K562 (cell line): ENCODE measurements around the gene DAP. TPM values are rescaled to one million over a fixed set of nuclear protein-coding genes. Genes with fewer than 3 reads are reported as not detected.
A peak's percentile ranks its signal among the peaks of the same experiment; 100 is the strongest.

ENCODE experiments used
- ATAC-seq: fragments of 200-7000 bp; cut with Tn5 transposase; 3 replicates; pipeline ENCODE4 v1.9.1; 2020; ENCODE audit warnings: moderate library complexity
- BruUV-seq: library from RNA; stranded (reverse); fragments of 400-500 nt; replicated peaks from 2 replicates; lab custom pipeline; 2021; lab: Mats Ljungman, UMichigan
- CTCF ChIA-PET: fragments of 300-600 bp; formaldehyde crosslinking; extraction: SDS; loops from one replicate; lab custom pipeline; 2021; ENCODE audit warnings: low intra/inter-chr PET ratio; lab: Yijun Ruan, JAX
- POLR2A ChIA-PET: fragments of 300-600, 350-650 bp; sonication (Branson Sonifier 250); formaldehyde crosslinking; extraction: SDS; loops from one replicate; lab custom pipeline; 2021; ENCODE audit warnings: antibody characterized with exemption, inconsistent platforms; lab: Yijun Ruan, JAX
- DNase-seq, 4 experiments: peaks; one replicate each; pipeline versions ENCODE4 v3.0.0 to v3.0.0-alpha.2; 2011 to 2018; ENCODE audit warnings: low spot score in 3 of 4, mixed read lengths in 3 of 4; ENCODE audit errors: extremely low read depth in 1 of 4
- FAIRE-seq: peaks from 2 replicates; lab custom pipeline; 2011; peaks lifted over from hg19 to GRCh38; lab: Jason Lieb, UNC
- H2AFZ ChIP-seq: 2 replicates; pipeline ENCODE4 v1.6.0; 2011; ENCODE audit warnings: low read depth, low read length, control low read depth, inconsistent platforms
- H3K27ac ChIP-seq: fragments of 200-600 bp; 3 replicates; pipeline ENCODE4 v1.8.0; 2011; ENCODE audit warnings: low read depth, mild to moderate bottlenecking, control low read depth, inconsistent platforms, low read length, moderate library complexity, mixed read lengths; ENCODE audit errors: extremely low read depth
- H3K27me3 ChIP-seq, 2 experiments: fragments of 300-600 bp in 1 of 2; 2 replicates in 1 of 2; 3 replicates in 1 of 2; pipeline versions ENCODE4 v1.6.0 to v1.8.0; 2011; ENCODE audit warnings: inconsistent platforms in 2 of 2, low read length in 2 of 2, mild to moderate bottlenecking in 1 of 2, mixed read lengths in 1 of 2, moderate library complexity in 1 of 2; ENCODE audit not compliant: control insufficient read depth in 2 of 2, insufficient read depth in 2 of 2
- H3K36me3 ChIP-seq: fragments of 300-600 bp; 3 replicates; pipeline ENCODE4 v1.8.0; 2011; ENCODE audit warnings: mild to moderate bottlenecking, low read length, inconsistent platforms; ENCODE audit not compliant: control insufficient read depth, insufficient read depth
- H3K4me1 ChIP-seq, 2 experiments: fragments of 200-600 bp in 1 of 2; replicated peaks in 1 of 2; 2 replicates in 1 of 2; 3 replicates in 1 of 2; pipeline versions ENCODE4 v1.5.1 to v1.8.0; 2011; ENCODE audit warnings: inconsistent platforms in 2 of 2, low read length in 2 of 2, mild to moderate bottlenecking in 1 of 2, mixed read lengths in 1 of 2, moderate library complexity in 1 of 2; ENCODE audit not compliant: control insufficient read depth in 2 of 2, insufficient read depth in 2 of 2
- H3K4me2 ChIP-seq: 2 replicates; pipeline ENCODE4 v1.6.1; 2011; ENCODE audit warnings: low read length, control low read depth, inconsistent platforms, mixed read lengths; ENCODE audit not compliant: insufficient read depth
- H3K4me3 ChIP-seq: fragments of 200-600 bp; sonication (generic), shearing (Covaris generic); 2 replicates; pipeline ENCODE4 v1.5.1; 2016; ENCODE audit warnings: control low read depth, inconsistent platforms
- H3K79me2 ChIP-seq: fragments of 200-600 bp; 3 replicates; pipeline ENCODE4 v1.8.0; 2011; ENCODE audit warnings: low read length, inconsistent platforms; ENCODE audit not compliant: control insufficient read depth, insufficient read depth
- H3K9ac ChIP-seq, 2 experiments: 2 replicates each; pipeline versions ENCODE4 v1.6.0 to v1.6.1; 2011; ENCODE audit warnings: low read depth in 2 of 2, low read length in 2 of 2, control low read depth in 1 of 2, inconsistent platforms in 1 of 2, mild to moderate bottlenecking in 1 of 2, mixed read lengths in 1 of 2; ENCODE audit not compliant: insufficient read depth in 1 of 2
- H3K9me1 ChIP-seq: one replicate; pipeline ENCODE4 v1.6.0; 2011; ENCODE audit warnings: inconsistent platforms, mild to moderate bottlenecking, low read length, moderate library complexity; ENCODE audit not compliant: control insufficient read depth, insufficient read depth
- H3K9me3 ChIP-seq: replicated peaks from 2 replicates; pipeline ENCODE4 v1.5.1; 2011; ENCODE audit warnings: low read depth, low read length, inconsistent platforms; ENCODE audit not compliant: control insufficient read depth, insufficient read depth
- H4K20me1 ChIP-seq: replicated peaks from 2 replicates; pipeline ENCODE4 v1.6.1; 2011; ENCODE audit warnings: low read length, inconsistent platforms, mixed read lengths; ENCODE audit not compliant: control insufficient read depth, insufficient read depth
- CEBPB ChIP-seq: fragments of 450-650 bp; IDR thresholded peaks from 2 replicates; pipeline ENCODE4 v1.6.1; 2016; ENCODE audit warnings: missing genetic modification characterization, missing compliant biosample characterization
- CEBPG ChIP-seq, 3 experiments: fragments of 200-800 bp in 1 of 3; sonication (Bioruptor generic) in 1 of 3; sonication (generic) in 1 of 3; formaldehyde crosslinking in 1 of 3; IDR thresholded peaks in 2 of 3; conservative IDR thresholded peaks in 1 of 3; 2 replicates each; pipeline versions ENCODE4 v1.6.1 to v1.8.0; 2016 to 2022; ENCODE audit warnings: missing compliant biosample characterization in 2 of 3, missing genetic modification characterization in 2 of 3, mild to moderate bottlenecking in 1 of 3, missing genetic modification reagents in 1 of 3
- CREB1 ChIP-seq, 2 experiments: sonication (generic) in 1 of 2; formaldehyde crosslinking in 1 of 2; IDR thresholded peaks; 2 replicates each; pipeline versions ENCODE4 v1.6.1 to v1.8.0; 2012 to 2022; ENCODE audit warnings: inconsistent platforms in 1 of 2, mild to moderate bottlenecking in 1 of 2, missing genetic modification reagents in 1 of 2, moderate library complexity in 1 of 2
- ELF1 ChIP-seq: fragments of 200-800 bp; sonication (Bioruptor generic); IDR thresholded peaks from 2 replicates; pipeline ENCODE4 v1.6.1; 2016; ENCODE audit warnings: missing genetic modification characterization, missing compliant biosample characterization
- FOXM1 ChIP-seq, 2 experiments: fragments of 450-650 bp in 1 of 2; sonication (generic) in 1 of 2; formaldehyde crosslinking in 1 of 2; IDR thresholded peaks; 2 replicates each; pipeline versions ENCODE4 v1.6.1 to v1.9.0; 2017 to 2022; ENCODE audit warnings: low read depth in 2 of 2, mild to moderate bottlenecking in 2 of 2, missing genetic modification reagents in 1 of 2, moderate library complexity in 1 of 2
- MAFF ChIP-seq: IDR thresholded peaks from 2 replicates; pipeline ENCODE4 v1.6.1; 2012; ENCODE audit warnings: low read length, improper control_type of control experiment
- NCOA6 ChIP-seq: fragments of 450-650 bp; IDR thresholded peaks from 2 replicates; pipeline ENCODE4 v1.6.1; 2017; ENCODE audit warnings: mild to moderate bottlenecking
- ZNF124 ChIP-seq: sonication (generic); formaldehyde crosslinking; IDR thresholded peaks from 2 replicates; pipeline ENCODE4 v1.8.1; 2022; ENCODE audit warnings: missing genetic modification reagents
- ZNF766 ChIP-seq: fragments of 200-800 bp; sonication (Bioruptor generic); conservative IDR thresholded peaks from 2 replicates; pipeline ENCODE4 v1.6.1; 2016; ENCODE audit warnings: missing genetic modification characterization, missing compliant biosample characterization
- WGBS: fragments of 100-300 bp; shearing (Covaris generic); methylation state at CpG from one replicate; pipeline ENCODE4 v1.1.6; 2016; ENCODE audit warnings: low coverage, mixed read lengths; ENCODE audit not compliant: insufficient coverage; ENCODE audit errors: missing lambda C conversion rate; 5-methylcytosine and 5-hydroxymethylcytosine counted together
- in situ Hi-C: fragments of 300-500 bp; cut with MboI; formaldehyde crosslinking; loops from 4 replicates; pipeline ENCODE4 v1.15.0; 2018; ENCODE audit warnings: inconsistent platforms, mixed read lengths
- intact Hi-C: fragments of 100-400 bp; cut with micrococcal nuclease; formaldehyde crosslinking; loops from 2 replicates; pipeline ENCODE4 v1.14.2; 2022
- polyA plus RNA-seq, 8 experiments: library from polyadenylated mRNA; depleted of rRNA in 4 of 8; stranded (reverse) in 5 of 8; unstranded in 3 of 8; fragments of >200 nt; fragmentation: Nextera tagmentation in 2 of 8; fragmentation: Illumina TruSeq in 1 of 8; extraction: Ambion mirVana in 2 of 8; extraction: Trizol in 1 of 8; gene quantifications; 2 replicates each; pipeline versions ENCODE4 v1.2.1 to v1.2.3, GENCODE V29; 2011 to 2014; ENCODE audit warnings: inconsistent platforms in 1 of 8, missing spikeins in 1 of 8
- total RNA-seq, 7 experiments: library from RNA; depleted of rRNA in 6 of 7; stranded (reverse); fragments of >200 nt in 6 of 7; fragmentation: Illumina TruSeq in 2 of 7; extraction: Trizol in 2 of 7; gene quantifications; 2 replicates each; pipeline versions ENCODE4 v1.2.1 to v1.2.3, GENCODE V29; 2011 to 2021; ENCODE audit warnings: low replicate concordance in 1 of 7
- TF ChIP-seq, protein P1 (sequence below), 2 experiments: fragments of 450-650 bp in 1 of 2; sonication (generic) in 1 of 2; formaldehyde crosslinking in 1 of 2; IDR thresholded peaks in 1 of 2; conservative IDR thresholded peaks in 1 of 2; 2 replicates each; pipeline versions ENCODE4 v1.6.1 to v1.8.1; 2016 to 2023; ENCODE audit warnings: mild to moderate bottlenecking in 2 of 2, moderate library complexity in 2 of 2, inconsistent platforms in 1 of 2, missing genetic modification reagents in 1 of 2
- TF ChIP-seq, protein P2 (sequence below): fragments of 250-450 bp; sonication (Bioruptor Pico); IDR thresholded peaks from 2 replicates; pipeline ENCODE4 v1.8.0; 2021; ENCODE audit warnings: moderate library complexity, mild to moderate bottlenecking, inconsistent platforms
- TF ChIP-seq, protein P3 (sequence below), 2 experiments: fragments of 150-350 bp in 1 of 2; IDR thresholded peaks; 2 replicates each; pipeline ENCODE4 v1.6.1; 2012 to 2016; ENCODE audit warnings: low read depth in 2 of 2, low read length in 2 of 2, mild to moderate bottlenecking in 1 of 2, moderate library complexity in 1 of 2

The DAP gene
- total and polyA plus RNA-seq, 9 of the 15 experiments (the other 6 are each of a cell fraction or from before 2014, with no cell fraction given), result 14.1 to 151 (median 34.5) TPM

DNA sequence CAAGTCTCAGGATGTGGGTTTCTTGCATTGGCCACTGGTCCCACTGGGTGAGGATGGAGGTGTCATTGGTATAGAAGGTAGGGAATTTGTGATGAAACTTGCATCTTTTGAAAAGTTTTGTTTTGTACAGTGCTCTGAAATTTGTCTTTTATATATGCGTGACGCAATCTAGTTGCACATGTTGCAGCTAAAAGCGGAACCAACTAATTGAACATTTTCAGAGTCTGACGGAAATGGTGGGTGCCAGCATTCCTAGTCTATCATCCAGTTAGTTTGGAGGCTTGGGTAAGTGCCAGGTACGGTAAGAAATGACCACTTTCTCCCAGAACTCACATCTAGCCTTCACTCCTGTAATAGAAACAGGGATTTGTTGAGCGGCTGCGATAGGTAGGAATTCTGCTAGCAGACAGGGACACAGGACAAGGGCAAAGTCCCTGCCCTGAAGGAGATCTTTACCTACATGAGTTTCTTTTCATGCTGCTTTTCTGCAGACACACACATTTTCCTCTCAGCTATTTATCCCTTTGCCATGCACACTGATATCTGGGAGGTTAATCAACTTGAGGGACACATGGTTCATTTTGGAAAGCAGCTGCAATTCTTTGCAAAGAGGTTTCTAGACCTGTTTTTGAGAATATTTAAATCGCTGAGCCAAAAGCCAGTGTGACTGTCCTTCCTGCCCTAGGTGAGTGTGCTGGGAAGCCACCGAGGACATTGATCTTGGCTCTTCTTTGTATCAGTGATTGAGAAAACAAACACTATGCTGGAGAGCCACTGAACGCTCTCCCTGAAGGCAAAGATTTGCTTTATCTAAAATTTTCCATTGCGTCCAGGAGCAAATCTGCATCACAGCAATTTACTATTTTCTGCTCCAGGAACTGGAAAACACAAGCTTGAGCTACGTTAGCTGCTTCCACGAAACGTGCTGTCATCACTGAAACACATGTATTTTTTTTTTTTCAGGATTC, 89.7 kb downstream of the DAP start:
- no TSS peak for BruUV-seq
- Histone ChIP-seq H3K4me2 (no peak overlapping the region), H3K36me3 (no peaks in the 10 kb centered on the region), H3K27me3 (peaks cover 11 to 41% of the 10 kb centered on the region in 2 experiments), H3K4me3 (no peak overlapping the region), H3K27ac (no peak overlapping the region), H4K20me1 (peaks cover 11% of the 10 kb centered on the region; the same call in 1 of the 2 replicates), H3K4me1 (no peaks in the 10 kb centered on the region; a peak in 2 of 5 replicates), H3K9me3 (no peaks in the 10 kb centered on the region), H3K79me2 (no peaks in the 10 kb centered on the region), H3K9ac (no peak overlapping the region), H2AFZ (no peak overlapping the region), H3K9me1 (no peaks in the 10 kb centered on the region)
- in situ Hi-C loops, result no loop called here
- no peak for FAIRE-seq
- POLR2A ChIA-PET, result no interaction called here
- no peak for ATAC-seq
- intact Hi-C loops, result no loop called here
- no peak for DNase-seq
- CTCF ChIA-PET, result no interaction called here
- WGBS, result 6% methylated on average over 14 of the region's 14 CpGs
- TF ChIP-seq, protein P1, sequence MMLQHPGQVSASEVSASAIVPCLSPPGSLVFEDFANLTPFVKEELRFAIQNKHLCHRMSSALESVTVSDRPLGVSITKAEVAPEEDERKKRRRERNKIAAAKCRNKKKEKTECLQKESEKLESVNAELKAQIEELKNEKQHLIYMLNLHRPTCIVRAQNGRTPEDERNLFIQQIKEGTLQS (IDR thresholded peaks at IDR 0.05), result peak; percentile 67
- TF ChIP-seq, protein P1 (CRISPR knock-in tag; conservative IDR thresholded peaks at IDR 0.05), result no peak
- TF ChIP-seq, protein P2, sequence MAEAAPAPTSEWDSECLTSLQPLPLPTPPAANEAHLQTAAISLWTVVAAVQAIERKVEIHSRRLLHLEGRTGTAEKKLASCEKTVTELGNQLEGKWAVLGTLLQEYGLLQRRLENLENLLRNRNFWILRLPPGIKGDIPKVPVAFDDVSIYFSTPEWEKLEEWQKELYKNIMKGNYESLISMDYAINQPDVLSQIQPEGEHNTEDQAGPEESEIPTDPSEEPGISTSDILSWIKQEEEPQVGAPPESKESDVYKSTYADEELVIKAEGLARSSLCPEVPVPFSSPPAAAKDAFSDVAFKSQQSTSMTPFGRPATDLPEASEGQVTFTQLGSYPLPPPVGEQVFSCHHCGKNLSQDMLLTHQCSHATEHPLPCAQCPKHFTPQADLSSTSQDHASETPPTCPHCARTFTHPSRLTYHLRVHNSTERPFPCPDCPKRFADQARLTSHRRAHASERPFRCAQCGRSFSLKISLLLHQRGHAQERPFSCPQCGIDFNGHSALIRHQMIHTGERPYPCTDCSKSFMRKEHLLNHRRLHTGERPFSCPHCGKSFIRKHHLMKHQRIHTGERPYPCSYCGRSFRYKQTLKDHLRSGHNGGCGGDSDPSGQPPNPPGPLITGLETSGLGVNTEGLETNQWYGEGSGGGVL (CRISPR knock-in tag), result no peak
- TF ChIP-seq CEBPB (tag) (peak; percentile 85), FOXM1 (IDR thresholded peaks at IDR 0.05; ENCODE audit: low read depth) (no peak), FOXM1 (CRISPR knock-in tag; IDR thresholded peaks at IDR 0.05; ENCODE audit: low read depth) (no peak), ZNF766 (CRISPR knock-in tag) (no peak), CREB1 (IDR thresholded peaks at IDR 0.05) (no peak), CREB1 (CRISPR knock-in tag; IDR thresholded peaks at IDR 0.05) (no peak), MAFF (no peak), CEBPG (CRISPR knock-in tag; IDR thresholded peaks at IDR 0.05) (peak; percentile 68), CEBPG (tag; conservative IDR thresholded peaks at IDR 0.05 in 1 of 2, IDR thresholded peaks at IDR 0.05 in 1 of 2) (peak; percentile 82 to 91), ZNF124 (CRISPR knock-in tag) (no peak), NCOA6 (no peak), ELF1 (tag) (no peak)
- TF ChIP-seq, protein P3, sequence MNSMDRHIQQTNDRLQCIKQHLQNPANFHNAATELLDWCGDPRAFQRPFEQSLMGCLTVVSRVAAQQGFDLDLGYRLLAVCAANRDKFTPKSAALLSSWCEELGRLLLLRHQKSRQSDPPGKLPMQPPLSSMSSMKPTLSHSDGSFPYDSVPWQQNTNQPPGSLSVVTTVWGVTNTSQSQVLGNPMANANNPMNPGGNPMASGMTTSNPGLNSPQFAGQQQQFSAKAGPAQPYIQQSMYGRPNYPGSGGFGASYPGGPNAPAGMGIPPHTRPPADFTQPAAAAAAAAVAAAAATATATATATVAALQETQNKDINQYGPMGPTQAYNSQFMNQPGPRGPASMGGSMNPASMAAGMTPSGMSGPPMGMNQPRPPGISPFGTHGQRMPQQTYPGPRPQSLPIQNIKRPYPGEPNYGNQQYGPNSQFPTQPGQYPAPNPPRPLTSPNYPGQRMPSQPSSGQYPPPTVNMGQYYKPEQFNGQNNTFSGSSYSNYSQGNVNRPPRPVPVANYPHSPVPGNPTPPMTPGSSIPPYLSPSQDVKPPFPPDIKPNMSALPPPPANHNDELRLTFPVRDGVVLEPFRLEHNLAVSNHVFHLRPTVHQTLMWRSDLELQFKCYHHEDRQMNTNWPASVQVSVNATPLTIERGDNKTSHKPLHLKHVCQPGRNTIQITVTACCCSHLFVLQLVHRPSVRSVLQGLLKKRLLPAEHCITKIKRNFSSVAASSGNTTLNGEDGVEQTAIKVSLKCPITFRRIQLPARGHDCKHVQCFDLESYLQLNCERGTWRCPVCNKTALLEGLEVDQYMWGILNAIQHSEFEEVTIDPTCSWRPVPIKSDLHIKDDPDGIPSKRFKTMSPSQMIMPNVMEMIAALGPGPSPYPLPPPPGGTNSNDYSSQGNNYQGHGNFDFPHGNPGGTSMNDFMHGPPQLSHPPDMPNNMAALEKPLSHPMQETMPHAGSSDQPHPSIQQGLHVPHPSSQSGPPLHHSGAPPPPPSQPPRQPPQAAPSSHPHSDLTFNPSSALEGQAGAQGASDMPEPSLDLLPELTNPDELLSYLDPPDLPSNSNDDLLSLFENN (IDR thresholded peaks at IDR 0.05; ENCODE audit: low read depth in 2 of 2, low read length in 2 of 2), result no peak
